Airway epithelial cell (primary cell): ENCODE measurements around the gene CPSF6. TPM values are rescaled to one million over a fixed set of nuclear protein-coding genes. Genes with fewer than 3 reads are reported as not detected.

Source experiments
- total RNA-seq: library from RNA; depleted of rRNA; stranded (reverse); fragments of >200 nt; gene quantifications from 2 replicates; pipeline ENCODE4 v1.2.3, GENCODE V29; 2015

The CPSF6 gene, protein sequence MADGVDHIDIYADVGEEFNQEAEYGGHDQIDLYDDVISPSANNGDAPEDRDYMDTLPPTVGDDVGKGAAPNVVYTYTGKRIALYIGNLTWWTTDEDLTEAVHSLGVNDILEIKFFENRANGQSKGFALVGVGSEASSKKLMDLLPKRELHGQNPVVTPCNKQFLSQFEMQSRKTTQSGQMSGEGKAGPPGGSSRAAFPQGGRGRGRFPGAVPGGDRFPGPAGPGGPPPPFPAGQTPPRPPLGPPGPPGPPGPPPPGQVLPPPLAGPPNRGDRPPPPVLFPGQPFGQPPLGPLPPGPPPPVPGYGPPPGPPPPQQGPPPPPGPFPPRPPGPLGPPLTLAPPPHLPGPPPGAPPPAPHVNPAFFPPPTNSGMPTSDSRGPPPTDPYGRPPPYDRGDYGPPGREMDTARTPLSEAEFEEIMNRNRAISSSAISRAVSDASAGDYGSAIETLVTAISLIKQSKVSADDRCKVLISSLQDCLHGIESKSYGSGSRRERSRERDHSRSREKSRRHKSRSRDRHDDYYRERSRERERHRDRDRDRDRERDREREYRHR
- total RNA-seq = 19.8 and 31.4 TPM in 2 replicates

DNA sequence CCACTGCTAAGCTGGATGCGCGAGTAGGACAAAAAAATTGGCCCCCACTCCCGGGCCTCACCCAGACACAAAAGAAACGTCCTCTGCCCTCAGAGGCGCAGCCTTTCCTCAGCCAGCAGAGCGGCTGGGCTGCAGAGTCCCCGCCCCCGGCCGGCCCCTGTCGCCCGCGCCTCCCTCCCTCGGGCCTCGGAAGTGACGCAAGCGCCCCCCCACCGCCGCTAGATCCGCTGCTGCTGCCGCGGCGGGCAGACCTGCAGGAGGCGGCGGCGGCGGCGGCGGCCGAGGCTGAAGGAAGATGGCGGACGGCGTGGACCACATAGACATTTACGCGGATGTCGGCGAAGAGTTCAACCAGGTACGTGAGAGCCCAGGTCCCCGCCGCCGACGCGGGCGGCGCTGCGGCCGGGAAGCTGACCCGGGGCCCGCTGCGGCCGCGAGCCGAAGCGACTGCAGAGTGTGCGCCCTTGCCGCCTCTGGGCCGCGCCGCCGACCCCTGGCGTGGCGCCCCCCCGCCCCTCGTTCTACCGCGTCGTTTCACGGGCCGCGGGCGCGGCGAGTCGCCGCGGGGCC lies at the start of gene CPSF6:
CPSF6 (plus strand) TSS at position 218 of the 570 bp plus-strand sequence; CDS start at position 296, 78 bp downstream.

Other genes starting within 250 kb of the CPSF6 start
- gene LYZ, start 108.8 kb downstream of the CPSF6 start, total RNA-seq = 0.33 TPM in 1 of 2 replicates, not detected in the other
- gene YEATS4, start 120.2 kb downstream of the CPSF6 start, total RNA-seq = 25.1 and 40.9 TPM in 2 replicates
- gene FRS2, start 230.8 kb downstream of the CPSF6 start, total RNA-seq = 11.8 and 21.5 TPM in 2 replicates